ENCODE data around the gene ALOX5. TPM values are rescaled to one million over a fixed set of nuclear protein-coding genes. Genes with fewer than 3 reads are reported as not detected.
A peak's percentile ranks its signal among the peaks of the same experiment; 100 is the strongest.
"Not testable (repeated sequence)": the region's sequence is repeated elsewhere in the genome, so short reads cannot be mapped to it uniquely, and the experiment has no call there.

The ALOX5 gene
- total RNA-seq, 1 experiment from 2014 or later, result not detected

GRCh38 chr10:45404770-45405120 lies 30.7 kb downstream of the ALOX5 start:
- H3K4me3 ChIP-seq, result no peak overlapping the region
- no peaks in the 10 kb centered on the region for H3K9me3 ChIP-seq (replicated peaks)
- H3K27me3 ChIP-seq (replicated peaks), result no peaks in the 10 kb centered on the region
- H3K27ac ChIP-seq, result no peak overlapping the region
- H3K4me1 ChIP-seq (replicated peaks), result no peaks in the 10 kb centered on the region
- no peaks in the 10 kb centered on the region for H3K36me3 ChIP-seq
- no peak for DNase-seq (ENCODE audit: low read depth in 1 of 2, low spot score in 2 of 2)

DNA sequence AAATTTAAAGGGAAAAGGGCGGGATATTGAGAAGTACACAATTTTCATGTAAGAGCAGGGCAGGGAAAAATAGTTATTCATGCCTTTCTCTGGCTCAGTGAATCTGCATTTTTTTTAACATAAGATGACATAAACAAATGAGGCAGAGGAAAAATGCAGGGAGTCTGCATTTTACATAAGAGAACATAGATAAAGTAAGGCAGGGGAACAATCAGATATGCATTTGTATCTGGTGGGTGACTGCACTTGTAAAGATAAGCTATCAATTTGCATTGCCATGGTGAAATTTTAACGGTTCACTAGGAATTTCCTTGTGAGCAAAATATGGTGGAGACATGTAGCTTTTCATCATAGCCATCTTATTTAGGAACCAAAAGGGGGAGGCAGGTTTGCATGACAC lies 33.5 kb downstream of the ALOX5 start:
- Histone ChIP-seq H3K4me1 (replicated peaks) (no peaks in the 10 kb centered on the region), H3K4me3 (no peak overlapping the region), H3K9me3 (replicated peaks) (no peaks in the 10 kb centered on the region), H3K27me3 (replicated peaks) (no peaks in the 10 kb centered on the region), H3K36me3 (no peaks in the 10 kb centered on the region), H3K27ac (no peak overlapping the region)
- DNase-seq (ENCODE audit: low read depth in 1 of 2, low spot score in 2 of 2), result no peak

DNA sequence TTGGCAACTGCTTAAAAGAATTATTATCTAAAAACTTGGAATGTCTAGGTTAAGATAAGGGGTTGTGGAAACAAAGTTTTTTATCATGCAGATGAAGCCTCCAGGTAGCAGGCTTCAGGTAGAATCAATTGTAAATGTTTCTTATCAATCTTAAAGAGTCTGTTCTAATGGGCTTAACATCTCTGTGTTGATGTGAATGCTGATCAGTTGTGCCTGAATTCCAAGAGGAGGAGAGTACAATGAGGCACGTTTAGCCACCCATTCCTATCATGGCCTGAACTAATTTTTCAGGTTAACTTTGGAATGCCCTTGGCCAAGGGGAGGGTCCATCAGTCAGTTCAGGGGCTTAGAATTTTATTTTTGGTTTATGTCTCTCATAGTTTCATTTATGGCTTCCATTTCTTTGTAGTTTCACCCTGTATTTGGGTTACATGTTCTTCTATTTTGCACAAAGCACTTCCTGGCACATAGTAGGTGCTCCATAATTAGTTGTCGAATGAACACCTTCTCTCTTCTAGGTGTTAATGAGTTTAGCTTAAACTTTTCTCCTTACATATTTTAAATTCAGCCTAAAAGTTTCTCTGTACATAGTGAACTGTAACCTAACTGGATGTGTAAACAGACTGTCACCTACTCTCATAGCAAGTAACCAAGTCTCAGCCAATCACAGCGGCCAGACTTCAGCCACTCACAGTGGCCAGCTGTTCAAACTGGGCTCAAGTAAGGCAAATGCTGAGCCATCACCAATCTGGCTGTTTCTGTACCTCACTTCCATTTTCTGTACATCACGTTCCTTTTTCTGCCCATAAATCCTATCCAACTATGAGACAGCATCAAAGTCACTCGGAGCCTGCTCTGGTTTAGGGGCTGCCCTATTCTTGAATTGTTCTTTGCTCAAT lies 34.7 kb downstream of the ALOX5 start:
- no peaks in the 10 kb centered on the region for H3K4me1 ChIP-seq (replicated peaks)
- no peaks in the 10 kb centered on the region for H3K9me3 ChIP-seq (replicated peaks)
- no peaks in the 10 kb centered on the region for H3K27me3 ChIP-seq (replicated peaks)
- no peak for DNase-seq (ENCODE audit: low read depth in 1 of 2, low spot score in 2 of 2)
- H3K36me3 ChIP-seq, result no peaks in the 10 kb centered on the region
- no peak overlapping the region for H3K4me3 ChIP-seq
- H3K27ac ChIP-seq, result no peak overlapping the region

- DNase-seq (ENCODE audit: low read depth in 1 of 2, low spot score in 2 of 2); H3K36me3 ChIP-seq; H3K4me3 ChIP-seq; H3K27me3 ChIP-seq (replicated peaks); H3K27ac ChIP-seq; H3K4me1 ChIP-seq (replicated peaks); H3K9me3 ChIP-seq (replicated peaks): not testable (repeated sequence)
These were observed 35.3 kb downstream of the ALOX5 start for GRCh38 chr10:45409347-45409746.

GRCh38 chr10:45409782-45410181 lies 35.8 kb downstream of the ALOX5 start:
- no peaks in the 10 kb centered on the region for H3K9me3 ChIP-seq (replicated peaks)
- H3K27ac ChIP-seq, result no peak overlapping the region
- H3K36me3 ChIP-seq, result no peaks in the 10 kb centered on the region
- H3K4me1 ChIP-seq (replicated peaks), result no peaks in the 10 kb centered on the region
- no peak overlapping the region for H3K4me3 ChIP-seq
- no peak for DNase-seq (ENCODE audit: low read depth in 1 of 2, low spot score in 2 of 2)
- no peaks in the 10 kb centered on the region for H3K27me3 ChIP-seq (replicated peaks)

DNA sequence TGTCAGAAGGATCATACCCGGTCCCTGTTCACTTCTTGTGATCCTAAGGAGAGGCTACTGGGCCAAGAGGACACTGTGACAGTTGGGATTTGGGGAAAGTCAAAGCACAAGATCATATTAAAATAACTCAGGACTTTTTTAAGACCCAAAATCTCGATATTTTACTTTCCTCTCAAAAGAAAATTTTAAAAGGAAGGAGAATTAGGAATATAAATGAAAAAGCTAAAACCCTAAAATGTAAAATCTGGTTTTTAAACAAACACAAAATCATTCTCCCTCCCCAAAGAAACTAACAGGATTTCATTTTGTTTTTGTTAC lies 36.4 kb downstream of the ALOX5 start:
- Histone ChIP-seq H3K4me1 (replicated peaks) (no peaks in the 10 kb centered on the region), H3K4me3 (no peak overlapping the region), H3K27me3 (replicated peaks) (no peaks in the 10 kb centered on the region)

GRCh38 chr10:45410807-45411606 lies 37.0 kb downstream of the ALOX5 start:
- DNase-seq (ENCODE audit: low read depth in 1 of 2, low spot score in 2 of 2), result no peak

More for the DNA sequence above, 36.4 kb downstream of the ALOX5 start:
- Histone ChIP-seq H3K36me3 (no peaks in the 10 kb centered on the region), H3K9me3 (replicated peaks) (no peaks in the 10 kb centered on the region), H3K27ac (no peak overlapping the region)
- no peak for DNase-seq (ENCODE audit: low read depth in 1 of 2, low spot score in 2 of 2)

DNA sequence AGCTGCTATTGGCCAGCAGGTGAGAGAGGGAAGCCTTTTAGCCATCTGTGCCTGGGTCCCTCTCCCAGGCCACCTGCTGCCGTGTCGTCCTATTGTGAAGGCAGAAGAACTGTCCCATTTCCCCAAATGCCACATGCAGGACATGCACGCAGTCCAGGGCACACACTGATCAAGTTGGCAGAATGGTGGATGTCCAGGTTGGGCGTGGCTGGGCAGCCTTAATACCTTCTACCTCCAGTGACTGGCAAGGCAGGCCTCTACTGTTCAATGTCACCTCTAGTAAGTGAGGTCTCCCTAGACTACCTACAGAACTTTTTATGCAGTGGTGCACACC lies 37.6 kb downstream of the ALOX5 start:
- Histone ChIP-seq H3K4me3 (no peak overlapping the region), H3K27ac (no peak overlapping the region), H3K4me1 (replicated peaks) (no peaks in the 10 kb centered on the region), H3K9me3 (replicated peaks) (no peaks in the 10 kb centered on the region), H3K36me3 (no peaks in the 10 kb centered on the region), H3K27me3 (replicated peaks) (no peaks in the 10 kb centered on the region)
- no peak for DNase-seq (ENCODE audit: low read depth in 1 of 2, low spot score in 2 of 2)

More at GRCh38 chr10:45410807-45411606, 37.0 kb downstream of the ALOX5 start:
- no peak overlapping the region for H3K4me3 ChIP-seq
- no peaks in the 10 kb centered on the region for H3K27me3 ChIP-seq (replicated peaks)
- H3K36me3 ChIP-seq, result no peaks in the 10 kb centered on the region
- no peaks in the 10 kb centered on the region for H3K9me3 ChIP-seq (replicated peaks)
- H3K4me1 ChIP-seq (replicated peaks), result no peaks in the 10 kb centered on the region
- no peak overlapping the region for H3K27ac ChIP-seq

- not testable (repeated sequence) for H3K4me3 ChIP-seq; DNase-seq (ENCODE audit: low read depth in 1 of 2, low spot score in 2 of 2); H3K4me1 ChIP-seq (replicated peaks); H3K36me3 ChIP-seq; H3K27me3 ChIP-seq (replicated peaks); H3K27ac ChIP-seq; H3K9me3 ChIP-seq (replicated peaks)
These were observed 41.0 kb downstream of the ALOX5 start for GRCh38 chr10:45415062-45415461.

DNA sequence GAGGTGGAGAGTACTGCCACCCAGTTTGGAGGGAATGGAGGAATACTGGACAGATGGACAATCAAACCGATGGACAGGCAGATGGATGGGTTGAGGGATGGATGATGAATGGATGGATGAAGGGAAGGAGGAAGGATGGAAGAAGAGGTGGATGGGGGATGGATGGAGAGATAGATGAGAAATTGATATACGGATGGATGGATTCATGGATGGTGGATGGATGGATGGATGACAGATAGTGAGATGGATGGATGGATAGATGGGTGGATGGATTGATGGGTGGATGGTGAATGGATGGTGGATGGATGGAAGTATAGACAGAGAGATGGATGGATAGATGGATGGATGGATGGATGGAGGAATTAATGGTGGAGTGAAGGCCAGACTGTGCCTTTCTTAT lies 42.6 kb downstream of the ALOX5 start:
- H3K27me3 ChIP-seq (replicated peaks), result no peaks in the 10 kb centered on the region
- DNase-seq (ENCODE audit: low read depth in 1 of 2, low spot score in 2 of 2), result no peak
- H3K9me3 ChIP-seq (replicated peaks), result no peaks in the 10 kb centered on the region
- H3K4me1 ChIP-seq (replicated peaks), result no peaks in the 10 kb centered on the region
- H3K4me3 ChIP-seq, result no peak overlapping the region
- H3K27ac ChIP-seq, result no peak overlapping the region
- H3K36me3 ChIP-seq, result no peaks in the 10 kb centered on the region

- Histone ChIP-seq H3K4me1 (replicated peaks) (no peaks in the 10 kb centered on the region), H3K27ac (no peak overlapping the region), H3K27me3 (replicated peaks) (no peaks in the 10 kb centered on the region), H3K9me3 (replicated peaks) (no peaks in the 10 kb centered on the region), H3K4me3 (no peak overlapping the region), H3K36me3 (no peaks in the 10 kb centered on the region)
- DNase-seq (ENCODE audit: low read depth in 1 of 2, low spot score in 2 of 2), result peak in 1 of 2 experiments; percentile 30
These were observed 43.7 kb downstream of the ALOX5 start for GRCh38 chr10:45417746-45418145.

- no peaks in the 10 kb centered on the region for H3K4me1 ChIP-seq (replicated peaks)
- peak in 1 of 2 experiments; percentile 38 for DNase-seq (ENCODE audit: low read depth in 1 of 2, low spot score in 2 of 2)
- no peaks in the 10 kb centered on the region for H3K9me3 ChIP-seq (replicated peaks)
- H3K27me3 ChIP-seq (replicated peaks), result no peaks in the 10 kb centered on the region
- H3K36me3 ChIP-seq, result no peaks in the 10 kb centered on the region
- no peak overlapping the region for H3K4me3 ChIP-seq
- no peak overlapping the region for H3K27ac ChIP-seq
These were observed 44.4 kb downstream of the ALOX5 start for GRCh38 chr10:45418417-45418848.

- H3K27me3 ChIP-seq (replicated peaks), result no peaks in the 10 kb centered on the region
- H3K27ac ChIP-seq, result no peak overlapping the region
- no peaks in the 10 kb centered on the region for H3K9me3 ChIP-seq (replicated peaks)
- peak in 1 of 2 experiments; percentile 40 for DNase-seq (ENCODE audit: low read depth in 1 of 2, low spot score in 2 of 2)
- H3K4me3 ChIP-seq, result no peak overlapping the region
- no peaks in the 10 kb centered on the region for H3K4me1 ChIP-seq (replicated peaks)
- H3K36me3 ChIP-seq, result no peaks in the 10 kb centered on the region
These were observed 45.0 kb downstream of the ALOX5 start for GRCh38 chr10:45418849-45419675.

DNA sequence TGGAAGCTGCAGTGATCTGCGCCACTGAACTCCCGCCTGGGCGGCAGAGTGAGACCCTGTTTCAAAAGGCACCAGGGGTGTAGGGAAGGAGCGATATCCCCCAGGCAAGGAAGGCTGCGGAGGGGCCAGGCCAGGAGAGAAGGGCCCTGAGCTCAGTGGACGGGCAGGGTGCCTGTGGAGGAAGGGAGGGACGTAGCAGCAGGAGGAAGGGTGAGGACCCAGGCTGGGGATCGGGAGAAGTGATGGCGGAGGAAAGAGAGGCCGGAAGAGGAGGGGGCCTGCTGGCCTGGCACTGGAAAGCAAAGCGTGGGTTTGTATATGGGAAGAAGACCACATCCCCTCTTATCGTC lies 45.6 kb downstream of the ALOX5 start:
- no peak overlapping the region for H3K4me3 ChIP-seq
- no peak overlapping the region for H3K27ac ChIP-seq
- no peak for DNase-seq (ENCODE audit: low read depth in 1 of 2, low spot score in 2 of 2)
- no peaks in the 10 kb centered on the region for H3K36me3 ChIP-seq
- no peaks in the 10 kb centered on the region for H3K4me1 ChIP-seq (replicated peaks)
- H3K9me3 ChIP-seq (replicated peaks), result no peaks in the 10 kb centered on the region
- H3K27me3 ChIP-seq (replicated peaks), result no peaks in the 10 kb centered on the region
